ENCODE data around the gene CACNA2D3. TPM values are rescaled to one million over a fixed set of nuclear protein-coding genes. Genes with fewer than 3 reads are reported as not detected.

Gene CACNA2D3
- total and polyA plus RNA-seq, 7 experiments from 2014 or later, result 0.27 to 4.1 TPM; not detected in 5

- no peaks in the 10 kb centered on the region for H3K36me3 Mint-ChIP-seq
- intact Hi-C loops (cut with micrococcal nuclease), result loop anchor here in 1 of 2 donors (10.0 kb wide), 1 partner anchor 443 kb away; no protein-coding TSS in a partner anchor
- Histone ChIP-seq H3K27ac (ENCODE audit: low read depth, low read length) (no peak overlapping the region), H3K4me3 (ENCODE audit: low read length) (no peak overlapping the region), H3K4me1 (ENCODE audit: control insufficient read depth in 2 of 2, insufficient read depth in 2 of 2, low read length in 2 of 2) (no peaks in the 10 kb centered on the region), H3K36me3 (ENCODE audit: control insufficient read depth in 2 of 3, insufficient read depth in 3 of 3, low read length in 3 of 3) (no peaks in the 10 kb centered on the region), H3K27me3 (ENCODE audit: control insufficient read depth in 2 of 2, insufficient read depth in 2 of 2, low read length in 2 of 2) (peaks cover 0 to 3% of the 10 kb centered on the region in 2 donors), H3K9me3 (ENCODE audit: control insufficient read depth in 2 of 3, low read length in 3 of 3) (no peaks in the 10 kb centered on the region)
- peaks cover 0 to 6% (median 0%) of the 10 kb centered on the region in 5 donors for H3K27me3 Mint-ChIP-seq
- no peak overlapping the region for H3K27ac Mint-ChIP-seq
- H3K4me3 Mint-ChIP-seq, result no peak overlapping the region
- peaks cover 0 to 5% (median 0%) of the 10 kb centered on the region in 7 donors for H3K4me1 Mint-ChIP-seq
- ATAC-seq (no peak), DNase-seq (no peak)
- CTCF ChIA-PET, result no interaction called here
- H3K9me3 Mint-ChIP-seq, result no peaks in the 10 kb centered on the region
- POLR2A ChIA-PET, result no interaction called here
These were observed 255.8 kb downstream of the CACNA2D3 start for GRCh38 chr3:54378184-54378583.

- ATAC-seq (no peak), DNase-seq (no peak)
- Histone ChIP-seq H3K9me3 (ENCODE audit: control insufficient read depth in 2 of 3, low read length in 3 of 3) (no peaks in the 10 kb centered on the region), H3K4me3 (ENCODE audit: low read length) (no peak overlapping the region), H3K36me3 (ENCODE audit: control insufficient read depth in 2 of 3, insufficient read depth in 3 of 3, low read length in 3 of 3) (no peaks in the 10 kb centered on the region), H3K4me1 (ENCODE audit: control insufficient read depth in 2 of 2, insufficient read depth in 2 of 2, low read length in 2 of 2) (no peaks in the 10 kb centered on the region), H3K27ac (ENCODE audit: low read depth, low read length) (no peak overlapping the region), H3K27me3 (ENCODE audit: control insufficient read depth in 2 of 2, insufficient read depth in 2 of 2, low read length in 2 of 2) (no peaks in the 10 kb centered on the region)
- Mint-ChIP-seq H3K27me3 (peaks cover 0 to 14% (median 5%) of the 10 kb centered on the region in 5 donors), H3K4me3 (no peak overlapping the region), H3K27ac (no peak overlapping the region), H3K4me1 (no peaks in the 10 kb centered on the region), H3K36me3 (no peaks in the 10 kb centered on the region), H3K9me3 (peaks cover 0 to 4% (median 0%) of the 10 kb centered on the region in 11 donors)
- ChIA-PET POLR2A (no interaction called here), CTCF (no interaction called here)
- intact Hi-C loops (cut with micrococcal nuclease), result no loop called here
These were observed 261.9 kb downstream of the CACNA2D3 start for GRCh38 chr3:54384279-54384678.

GRCh38 chr3:54390582-54390981 lies 268.2 kb downstream of the CACNA2D3 start:
- Mint-ChIP-seq H3K27me3 (peaks cover 0 to 14% (median 5%) of the 10 kb centered on the region in 5 donors), H3K36me3 (no peaks in the 10 kb centered on the region), H3K4me1 (no peaks in the 10 kb centered on the region), H3K4me3 (no peak overlapping the region), H3K9me3 (peaks cover 0 to 5% (median 0%) of the 10 kb centered on the region in 11 donors), H3K27ac (no peak overlapping the region)
- Histone ChIP-seq H3K27me3 (ENCODE audit: control insufficient read depth in 2 of 2, insufficient read depth in 2 of 2, low read length in 2 of 2) (no peaks in the 10 kb centered on the region), H3K9me3 (ENCODE audit: control insufficient read depth in 2 of 3, low read length in 3 of 3) (no peaks in the 10 kb centered on the region), H3K36me3 (ENCODE audit: control insufficient read depth in 2 of 3, insufficient read depth in 3 of 3, low read length in 3 of 3) (no peaks in the 10 kb centered on the region), H3K4me3 (ENCODE audit: low read length) (no peak overlapping the region), H3K27ac (ENCODE audit: low read depth, low read length) (no peak overlapping the region), H3K4me1 (ENCODE audit: control insufficient read depth in 2 of 2, insufficient read depth in 2 of 2, low read length in 2 of 2) (no peaks in the 10 kb centered on the region)
- POLR2A ChIA-PET, result no interaction called here
- DNase-seq (no peak), ATAC-seq (no peak)
- CTCF ChIA-PET, result no interaction called here
- intact Hi-C loops (cut with micrococcal nuclease), result no loop called here

- intact Hi-C loops (cut with micrococcal nuclease), result no loop called here
- DNase-seq (no peak), ATAC-seq (no peak)
- no peaks in the 10 kb centered on the region for H3K36me3 Mint-ChIP-seq
- H3K27me3 Mint-ChIP-seq, result peaks cover 0 to 3% (median 0%) of the 10 kb centered on the region in 5 donors
- H3K4me1 Mint-ChIP-seq, result no peaks in the 10 kb centered on the region
- Histone ChIP-seq H3K36me3 (ENCODE audit: control insufficient read depth in 2 of 3, insufficient read depth in 3 of 3, low read length in 3 of 3) (no peaks in the 10 kb centered on the region), H3K9me3 (ENCODE audit: control insufficient read depth in 2 of 3, low read length in 3 of 3) (no peaks in the 10 kb centered on the region), H3K4me3 (ENCODE audit: low read length) (no peak overlapping the region), H3K4me1 (ENCODE audit: control insufficient read depth in 2 of 2, insufficient read depth in 2 of 2, low read length in 2 of 2) (no peaks in the 10 kb centered on the region), H3K27ac (ENCODE audit: low read depth, low read length) (no peak overlapping the region), H3K27me3 (ENCODE audit: control insufficient read depth in 2 of 2, insufficient read depth in 2 of 2, low read length in 2 of 2) (no peaks in the 10 kb centered on the region)
- CTCF ChIA-PET, result no interaction called here
- POLR2A ChIA-PET, result no interaction called here
- peaks cover 0 to 5% (median 0%) of the 10 kb centered on the region in 11 donors for H3K9me3 Mint-ChIP-seq
- no peak overlapping the region for H3K4me3 Mint-ChIP-seq
- no peak overlapping the region for H3K27ac Mint-ChIP-seq
These were observed 270.8 kb downstream of the CACNA2D3 start for GRCh38 chr3:54393150-54393549.

- Mint-ChIP-seq H3K27ac (no peak overlapping the region), H3K9me3 (peaks cover 0 to 11% (median 0%) of the 10 kb centered on the region in 11 donors), H3K36me3 (no peaks in the 10 kb centered on the region), H3K4me1 (no peaks in the 10 kb centered on the region), H3K27me3 (no peaks in the 10 kb centered on the region), H3K4me3 (no peak overlapping the region)
- H3K36me3 ChIP-seq (ENCODE audit: control insufficient read depth in 2 of 3, insufficient read depth in 3 of 3, low read length in 3 of 3), result no peaks in the 10 kb centered on the region
- no peaks in the 10 kb centered on the region for H3K27me3 ChIP-seq (ENCODE audit: control insufficient read depth in 2 of 2, insufficient read depth in 2 of 2, low read length in 2 of 2)
- H3K9me3 ChIP-seq (ENCODE audit: control insufficient read depth in 2 of 3, low read length in 3 of 3), result no peaks in the 10 kb centered on the region
- H3K4me3 ChIP-seq (ENCODE audit: low read length), result no peak overlapping the region
- no peak overlapping the region for H3K27ac ChIP-seq (ENCODE audit: low read depth, low read length)
- ChIA-PET POLR2A (no interaction called here), CTCF (no interaction called here)
- intact Hi-C loops (cut with micrococcal nuclease), result no loop called here
- no peaks in the 10 kb centered on the region for H3K4me1 ChIP-seq (ENCODE audit: control insufficient read depth in 2 of 2, insufficient read depth in 2 of 2, low read length in 2 of 2)
- ATAC-seq, result no peak
- no peak for DNase-seq
These were observed 286.0 kb downstream of the CACNA2D3 start for GRCh38 chr3:54408328-54408727.

- no peak overlapping the region for H3K27ac ChIP-seq (ENCODE audit: low read depth, low read length)
- DNase-seq, result no peak
- H3K36me3 ChIP-seq (ENCODE audit: control insufficient read depth in 2 of 3, insufficient read depth in 3 of 3, low read length in 3 of 3), result no peaks in the 10 kb centered on the region
- H3K27me3 Mint-ChIP-seq, result peaks cover 0 to 26% (median 9%) of the 10 kb centered on the region in 5 donors
- intact Hi-C loops (cut with micrococcal nuclease), result no loop called here
- no peaks in the 10 kb centered on the region for H3K27me3 ChIP-seq (ENCODE audit: control insufficient read depth in 2 of 2, insufficient read depth in 2 of 2, low read length in 2 of 2)
- no peaks in the 10 kb centered on the region for H3K4me1 ChIP-seq (ENCODE audit: control insufficient read depth in 2 of 2, insufficient read depth in 2 of 2, low read length in 2 of 2)
- H3K4me3 Mint-ChIP-seq, result no peak overlapping the region
- H3K4me3 ChIP-seq (ENCODE audit: low read length), result no peak overlapping the region
- H3K9me3 Mint-ChIP-seq, result peaks cover 0 to 2% (median 0%) of the 10 kb centered on the region in 11 donors
- no peak overlapping the region for H3K27ac Mint-ChIP-seq
- no peak for ATAC-seq
- no peaks in the 10 kb centered on the region for H3K36me3 Mint-ChIP-seq
- no peaks in the 10 kb centered on the region for H3K4me1 Mint-ChIP-seq
- no peaks in the 10 kb centered on the region for H3K9me3 ChIP-seq (ENCODE audit: control insufficient read depth in 2 of 3, low read length in 3 of 3)
- ChIA-PET POLR2A (no interaction called here), CTCF (no interaction called here)
These were observed 299.6 kb downstream of the CACNA2D3 start for GRCh38 chr3:54421943-54422342.

- H3K36me3 ChIP-seq (ENCODE audit: control insufficient read depth in 2 of 3, insufficient read depth in 3 of 3, low read length in 3 of 3), result no peaks in the 10 kb centered on the region
- Mint-ChIP-seq H3K36me3 (no peaks in the 10 kb centered on the region), H3K9me3 (peaks cover 0 to 2% (median 0%) of the 10 kb centered on the region in 11 donors), H3K4me3 (no peak overlapping the region), H3K27me3 (peaks cover 0 to 29% (median 9%) of the 10 kb centered on the region in 5 donors), H3K4me1 (no peaks in the 10 kb centered on the region), H3K27ac (no peak overlapping the region)
- H3K27ac ChIP-seq (ENCODE audit: low read depth, low read length), result no peak overlapping the region
- H3K4me1 ChIP-seq (ENCODE audit: control insufficient read depth in 2 of 2, insufficient read depth in 2 of 2, low read length in 2 of 2), result no peaks in the 10 kb centered on the region
- intact Hi-C loops (cut with micrococcal nuclease), result no loop called here
- no peak overlapping the region for H3K4me3 ChIP-seq (ENCODE audit: low read length)
- no peaks in the 10 kb centered on the region for H3K27me3 ChIP-seq (ENCODE audit: control insufficient read depth in 2 of 2, insufficient read depth in 2 of 2, low read length in 2 of 2)
- DNase-seq, result no peak
- ATAC-seq, result no peak
- H3K9me3 ChIP-seq (ENCODE audit: control insufficient read depth in 2 of 3, low read length in 3 of 3), result no peaks in the 10 kb centered on the region
- ChIA-PET CTCF (no interaction called here), POLR2A (no interaction called here)
These were observed 301.9 kb downstream of the CACNA2D3 start for GRCh38 chr3:54424292-54424691.
